Astrocyte (in vitro differentiated cells and primary cell): ENCODE measurements around the gene TMEM14B. TPM values are rescaled to one million over a fixed set of nuclear protein-coding genes. Genes with fewer than 3 reads are reported as not detected.

Experiments used
- DNase-seq: peaks from one replicate; pipeline ENCODE4 v3.0.0-alpha.2; 2010; ENCODE audit warnings: low read depth
- FAIRE-seq: peaks from 2 replicates; lab custom pipeline; 2011; peaks lifted over from hg19 to GRCh38; lab: Jason Lieb, UNC
- H2AFZ ChIP-seq: 2 replicates; pipeline ENCODE4 v1.6.0; 2012; ENCODE audit warnings: low read depth, low read length, inconsistent platforms
- H3K27ac ChIP-seq: 2 replicates; pipeline ENCODE4 v1.5.1; 2011; ENCODE audit warnings: low read depth, low read length, inconsistent platforms
- H3K27me3 ChIP-seq: 2 replicates; pipeline ENCODE4 v1.6.0; 2011; ENCODE audit warnings: low read length, inconsistent platforms; ENCODE audit not compliant: insufficient read depth
- H3K36me3 ChIP-seq: 2 replicates; pipeline ENCODE4 v1.5.1; 2011; ENCODE audit warnings: low read length, inconsistent platforms; ENCODE audit not compliant: insufficient read depth
- H3K4me1 ChIP-seq: 2 replicates; pipeline ENCODE4 v1.5.1; 2011; ENCODE audit warnings: low read length, inconsistent platforms; ENCODE audit not compliant: insufficient read depth
- H3K4me2 ChIP-seq: 2 replicates; pipeline ENCODE4 v1.6.0; 2012; ENCODE audit warnings: low read length, inconsistent platforms
- H3K4me3 ChIP-seq: 2 replicates; pipeline ENCODE4 v1.5.1; 2011; ENCODE audit warnings: low read depth, mild to moderate bottlenecking, low read length, inconsistent platforms; ENCODE audit not compliant: insufficient read depth
- H3K79me2 ChIP-seq: 2 replicates; pipeline ENCODE4 v1.6.0; 2012; ENCODE audit warnings: mild to moderate bottlenecking, low read length, inconsistent platforms; ENCODE audit not compliant: insufficient read depth
- H3K9ac ChIP-seq: 2 replicates; pipeline ENCODE4 v1.6.0; 2012; ENCODE audit warnings: mild to moderate bottlenecking, low read length, inconsistent platforms
- H3K9me3 ChIP-seq: 2 replicates; pipeline ENCODE4 v1.5.1; 2012; ENCODE audit warnings: low read depth, mild to moderate bottlenecking, low read length, inconsistent platforms; ENCODE audit not compliant: insufficient read depth
- H4K20me1 ChIP-seq: 2 replicates; pipeline ENCODE4 v1.6.0; 2012; ENCODE audit warnings: low read length, inconsistent platforms; ENCODE audit not compliant: insufficient read depth
- H3K27ac Mint-ChIP-seq: one replicate; pipeline ENCODE4 v1.8.0; 2021; ENCODE audit warnings: mild to moderate bottlenecking, mixed read lengths; ENCODE audit not compliant: unreplicated experiment
- H3K27me3 Mint-ChIP-seq: one replicate; pipeline ENCODE4 v1.8.0; 2021; ENCODE audit warnings: low read depth, mixed read lengths; ENCODE audit not compliant: unreplicated experiment
- H3K36me3 Mint-ChIP-seq: one replicate; pipeline ENCODE4 v1.8.0; 2021; ENCODE audit warnings: low read depth, mixed read lengths; ENCODE audit not compliant: unreplicated experiment
- H3K4me1 Mint-ChIP-seq: one replicate; pipeline ENCODE4 v1.8.0; 2021; ENCODE audit warnings: low read depth, mixed read lengths; ENCODE audit not compliant: unreplicated experiment
- H3K4me3 Mint-ChIP-seq: one replicate; pipeline ENCODE4 v1.8.0; 2021; ENCODE audit warnings: mild to moderate bottlenecking, moderate library complexity, mixed read lengths; ENCODE audit not compliant: unreplicated experiment
- H3K9me3 Mint-ChIP-seq: one replicate; pipeline ENCODE4 v1.8.0; 2021; ENCODE audit warnings: mild to moderate bottlenecking, mixed read lengths; ENCODE audit not compliant: unreplicated experiment
- CTCF ChIP-seq: IDR thresholded peaks from 2 replicates; pipeline ENCODE4 v1.5.1; 2011; ENCODE audit warnings: low read depth, mild to moderate bottlenecking, inconsistent platforms, low read length, moderate library complexity; ENCODE audit not compliant: insufficient read depth
- EZH2 ChIP-seq: IDR thresholded peaks from 2 replicates; pipeline ENCODE4 v1.6.1; 2012; ENCODE audit warnings: mild to moderate bottlenecking, low read length, inconsistent platforms; ENCODE audit not compliant: insufficient read depth
- total RNA-seq: library from RNA; stranded (reverse); gene quantifications from 2 replicates; pipeline ENCODE4 v1.2.1, GENCODE V29; 2021

Gene TMEM14B
- total RNA-seq, 1 donor from 2014 or later: 52.8 TPM

- no peak overlapping the region for H3K27ac ChIP-seq
- no peaks in the 10 kb centered on the region for H4K20me1 ChIP-seq
- H3K4me1 ChIP-seq: no peaks in the 10 kb centered on the region
- H3K27me3 ChIP-seq: no peaks in the 10 kb centered on the region
- H3K4me2 ChIP-seq: no peak overlapping the region
- H3K36me3 Mint-ChIP-seq: peaks cover 3% of the 10 kb centered on the region
- H3K9ac ChIP-seq: no peak overlapping the region
- no peaks in the 10 kb centered on the region for H3K79me2 ChIP-seq
- H2AFZ ChIP-seq: no peak overlapping the region
- no peak for TF ChIP-seq EZH2
- TF ChIP-seq CTCF: no peak
- H3K4me3 Mint-ChIP-seq: no peak overlapping the region
- H3K9me3 Mint-ChIP-seq: no peaks in the 10 kb centered on the region
- no peak overlapping the region for H3K4me3 ChIP-seq
- no peaks in the 10 kb centered on the region for H3K36me3 ChIP-seq
- H3K4me1 Mint-ChIP-seq: no peaks in the 10 kb centered on the region
- DNase-seq: no peak
- H3K9me3 ChIP-seq: no peaks in the 10 kb centered on the region
- FAIRE-seq: no peak
- H3K27me3 Mint-ChIP-seq: no peaks in the 10 kb centered on the region
- no peak overlapping the region for H3K27ac Mint-ChIP-seq
Observed at GRCh38 chr6:10792101-10792500, 44.5 kb downstream of the TMEM14B start.

GRCh38 chr6:10793035-10793434, 45.4 kb downstream of the TMEM14B start:
- FAIRE-seq (no peak), DNase-seq (no peak)
- H2AFZ ChIP-seq: no peak overlapping the region
- Mint-ChIP-seq H3K9me3 (no peaks in the 10 kb centered on the region), H3K4me1 (no peaks in the 10 kb centered on the region), H3K36me3 (peaks cover 2% of the 10 kb centered on the region), H3K4me3 (no peak overlapping the region), H3K27me3 (no peaks in the 10 kb centered on the region), H3K27ac (no peak overlapping the region)
- H3K4me2 ChIP-seq: no peak overlapping the region
- no peaks in the 10 kb centered on the region for H3K79me2 ChIP-seq
- H3K9me3 ChIP-seq: no peaks in the 10 kb centered on the region
- H3K27me3 ChIP-seq: no peaks in the 10 kb centered on the region
- TF ChIP-seq CTCF (no peak), EZH2 (no peak)
- H3K9ac ChIP-seq: no peak overlapping the region
- no peak overlapping the region for H3K27ac ChIP-seq
- H3K4me3 ChIP-seq: no peak overlapping the region
- no peaks in the 10 kb centered on the region for H3K4me1 ChIP-seq
- H4K20me1 ChIP-seq: no peaks in the 10 kb centered on the region
- no peaks in the 10 kb centered on the region for H3K36me3 ChIP-seq

GRCh38 chr6:10793695-10794094, 46.1 kb downstream of the TMEM14B start:
- H3K27me3 Mint-ChIP-seq: no peaks in the 10 kb centered on the region

More at GRCh38 chr6:10793695-10794094, 46.1 kb downstream of the TMEM14B start:
- no peak for DNase-seq
- H2AFZ ChIP-seq: no peak overlapping the region
- H3K4me3 Mint-ChIP-seq: no peak overlapping the region
- FAIRE-seq: no peak
- H3K79me2 ChIP-seq: no peaks in the 10 kb centered on the region
- no peaks in the 10 kb centered on the region for H3K4me1 Mint-ChIP-seq
- no peaks in the 10 kb centered on the region for H3K36me3 ChIP-seq
- H3K4me3 ChIP-seq: no peak overlapping the region
- H3K9me3 Mint-ChIP-seq: no peaks in the 10 kb centered on the region
- no peaks in the 10 kb centered on the region for H3K9me3 ChIP-seq
- no peaks in the 10 kb centered on the region for H4K20me1 ChIP-seq
- H3K27me3 ChIP-seq: no peaks in the 10 kb centered on the region
- no peaks in the 10 kb centered on the region for H3K4me1 ChIP-seq
- TF ChIP-seq CTCF (no peak), EZH2 (no peak)
- no peak overlapping the region for H3K27ac ChIP-seq
- H3K36me3 Mint-ChIP-seq: peaks cover 2% of the 10 kb centered on the region
- H3K27ac Mint-ChIP-seq: no peak overlapping the region
- no peak overlapping the region for H3K9ac ChIP-seq
- no peak overlapping the region for H3K4me2 ChIP-seq
